Stimulated activated naive B cell treated with anti-CD40 and anti-IgM and Interleukin-4, amounts not matched to agents 10 μg/mL and 1 μg/mL and 100 μg/mL, for 72 hours (primary cell): ENCODE measurements around the gene ADGRF1.

ENCODE experiments used
- ATAC-seq, 2 donors: fragments of 150-1000 bp; cut with Tn5 transposase; replicated peaks; 2 replicates each; pipeline ENCODE4 v1.10.0; 2021; ENCODE audit warnings: moderate library complexity in 1 of 2
- DNase-seq: peaks from one replicate; pipeline ENCODE4 v3.0.0; 2021
- H3K27ac Mint-ChIP-seq: one replicate; pipeline ENCODE4 v1.8.0; 2022; ENCODE audit warnings: mild to moderate bottlenecking, mixed read lengths
- H3K27me3 Mint-ChIP-seq, 2 donors: one replicate each; pipeline ENCODE4 v1.8.0; 2022; ENCODE audit warnings: mixed read lengths in 2 of 2
- H3K36me3 Mint-ChIP-seq, 2 donors: one replicate each; pipeline ENCODE4 v1.8.0; 2022; ENCODE audit warnings: mixed read lengths in 2 of 2, mild to moderate bottlenecking in 1 of 2
- H3K4me1 Mint-ChIP-seq, 2 donors: one replicate each; pipeline ENCODE4 v1.8.0; 2022; ENCODE audit warnings: mixed read lengths in 2 of 2, mild to moderate bottlenecking in 1 of 2
- H3K4me3 Mint-ChIP-seq, 2 donors: one replicate each; pipeline ENCODE4 v1.8.0; 2022; ENCODE audit warnings: mild to moderate bottlenecking in 2 of 2, mixed read lengths in 2 of 2, moderate library complexity in 1 of 2
- H3K9me3 Mint-ChIP-seq, 2 donors: one replicate each; pipeline ENCODE4 v1.8.0; 2022; ENCODE audit warnings: mixed read lengths in 2 of 2, mild to moderate bottlenecking in 1 of 2

The ADGRF1 gene

GRCh38 chr6:47022191-47022590, 19.9 kb downstream of the ADGRF1 start:
- Mint-ChIP-seq H3K4me3 (no peak overlapping the region), H3K4me1 (no peaks in the 10 kb centered on the region), H3K36me3 (no peaks in the 10 kb centered on the region), H3K27me3 (no peaks in the 10 kb centered on the region), H3K27ac (no peak overlapping the region), H3K9me3 (no peaks in the 10 kb centered on the region)
- DNase-seq = no peak
- ATAC-seq = no peak

- ATAC-seq = no peak
- H3K27ac Mint-ChIP-seq = no peak overlapping the region
These were observed 22.2 kb downstream of the ADGRF1 start for GRCh38 chr6:47019941-47020340.

GRCh38 chr6:47016909-47017308, 25.2 kb downstream of the ADGRF1 start:
- no peak for ATAC-seq
- no peaks in the 10 kb centered on the region for H3K27me3 Mint-ChIP-seq
- no peak overlapping the region for H3K27ac Mint-ChIP-seq
- H3K9me3 Mint-ChIP-seq = peaks cover 4 to 5% of the 10 kb centered on the region in 2 donors
- no peak overlapping the region for H3K4me3 Mint-ChIP-seq
- DNase-seq = no peak
- H3K36me3 Mint-ChIP-seq = no peaks in the 10 kb centered on the region
- no peaks in the 10 kb centered on the region for H3K4me1 Mint-ChIP-seq

More at GRCh38 chr6:47019941-47020340, 22.2 kb downstream of the ADGRF1 start:
- no peak for DNase-seq
- Mint-ChIP-seq H3K36me3 (no peaks in the 10 kb centered on the region), H3K27me3 (no peaks in the 10 kb centered on the region), H3K4me1 (no peaks in the 10 kb centered on the region), H3K4me3 (no peak overlapping the region), H3K9me3 (no peaks in the 10 kb centered on the region)

DNA sequence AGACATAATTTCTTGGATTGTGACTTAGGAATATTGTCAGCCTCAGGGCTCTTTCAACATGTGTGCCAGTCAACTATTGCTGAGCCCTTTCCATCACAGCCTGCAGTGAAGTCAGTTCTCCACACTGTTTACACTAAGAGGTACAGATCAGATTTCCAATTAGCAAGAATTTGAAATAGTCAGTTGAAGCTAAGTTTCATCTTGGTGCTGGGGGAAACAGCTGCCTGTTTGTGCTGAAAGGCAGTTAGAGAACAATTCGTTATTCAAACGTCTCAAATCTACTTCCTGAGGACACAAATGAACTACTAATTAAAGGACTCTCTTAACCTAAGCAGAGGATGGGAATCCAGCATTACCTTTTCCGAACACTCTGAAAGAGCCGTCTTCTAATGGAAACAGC, 25.9 kb downstream of the ADGRF1 start:
- H3K9me3 Mint-ChIP-seq = peaks cover 4 to 5% of the 10 kb centered on the region in 2 donors
- no peaks in the 10 kb centered on the region for H3K36me3 Mint-ChIP-seq
- H3K4me3 Mint-ChIP-seq = no peak overlapping the region
- H3K4me1 Mint-ChIP-seq = no peaks in the 10 kb centered on the region
- no peaks in the 10 kb centered on the region for H3K27me3 Mint-ChIP-seq
- ATAC-seq = no peak
- DNase-seq = no peak
- no peak overlapping the region for H3K27ac Mint-ChIP-seq

- Mint-ChIP-seq H3K27ac (no peak overlapping the region), H3K9me3 (peaks cover 4 to 5% of the 10 kb centered on the region in 2 donors), H3K27me3 (no peaks in the 10 kb centered on the region), H3K4me3 (no peak overlapping the region), H3K36me3 (no peaks in the 10 kb centered on the region), H3K4me1 (no peaks in the 10 kb centered on the region)
- no peak for ATAC-seq
- no peak for DNase-seq
These were observed 27.7 kb downstream of the ADGRF1 start for GRCh38 chr6:47014401-47014800.

GRCh38 chr6:47009583-47009982, 32.5 kb downstream of the ADGRF1 start:
- no peak for DNase-seq
- ATAC-seq = no peak
- Mint-ChIP-seq H3K36me3 (no peaks in the 10 kb centered on the region), H3K27me3 (no peaks in the 10 kb centered on the region), H3K4me3 (no peak overlapping the region), H3K4me1 (no peaks in the 10 kb centered on the region), H3K9me3 (peaks cover 4 to 5% of the 10 kb centered on the region in 2 donors), H3K27ac (no peak overlapping the region)

DNA sequence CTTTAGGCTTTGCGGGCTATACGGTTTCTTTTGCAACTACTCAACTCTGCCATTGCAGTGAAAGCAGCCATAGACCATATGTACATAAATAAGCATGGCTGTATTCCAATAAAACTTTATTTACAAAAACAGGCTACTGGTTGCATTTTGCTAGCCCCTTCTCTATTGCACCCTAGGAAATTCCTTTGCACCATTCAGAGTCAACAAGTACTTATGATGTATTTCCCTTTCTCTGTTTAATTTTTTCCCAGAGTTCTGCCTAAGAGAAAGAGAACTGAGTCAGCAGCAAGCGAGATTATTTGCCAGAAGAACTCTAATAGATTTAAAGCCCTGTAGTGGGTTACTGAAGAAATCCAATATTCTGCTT, 33.8 kb downstream of the ADGRF1 start:
- H3K27ac Mint-ChIP-seq = no peak overlapping the region
- H3K4me1 Mint-ChIP-seq = no peaks in the 10 kb centered on the region
- no peaks in the 10 kb centered on the region for H3K9me3 Mint-ChIP-seq
- no peaks in the 10 kb centered on the region for H3K36me3 Mint-ChIP-seq
- DNase-seq (no peak), ATAC-seq (no peak)
- H3K27me3 Mint-ChIP-seq = no peaks in the 10 kb centered on the region
- no peak overlapping the region for H3K4me3 Mint-ChIP-seq

DNA sequence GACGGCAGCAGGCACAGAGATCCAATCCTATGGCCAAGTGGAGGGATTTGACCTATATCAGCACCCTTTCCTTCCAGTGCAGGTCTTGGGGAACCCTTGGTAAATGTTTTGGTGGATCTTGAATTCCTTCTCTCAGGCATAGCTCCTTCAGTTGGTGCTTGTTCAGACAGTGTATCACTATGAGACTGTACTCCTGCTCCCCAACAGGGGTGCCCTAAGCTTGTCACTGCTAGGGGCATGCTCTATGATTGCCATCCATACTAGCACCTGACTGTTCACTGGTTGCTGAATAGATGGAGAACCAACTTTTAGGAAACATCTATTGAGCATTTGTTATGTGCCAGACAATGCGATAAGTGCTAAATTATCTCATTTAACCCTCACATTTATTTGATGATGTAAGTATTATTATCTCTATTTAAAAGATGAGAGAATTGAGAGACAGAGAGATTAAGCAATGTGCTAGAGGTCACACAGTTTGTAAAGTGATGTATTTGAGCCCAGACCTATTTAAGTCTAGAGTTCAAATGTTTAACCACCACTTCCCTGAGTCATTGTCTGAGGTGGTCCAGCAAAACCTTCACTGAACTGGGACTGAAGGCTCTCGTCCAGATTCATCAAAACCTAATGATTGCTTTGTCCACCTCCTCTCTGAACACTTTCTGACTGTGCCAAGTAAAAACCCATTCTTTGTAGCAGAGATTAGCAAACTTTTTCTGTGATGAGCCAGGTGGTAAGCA, 34.3 kb downstream of the ADGRF1 start:
- Mint-ChIP-seq H3K27me3 (no peaks in the 10 kb centered on the region), H3K27ac (no peak overlapping the region), H3K36me3 (no peaks in the 10 kb centered on the region), H3K4me1 (no peaks in the 10 kb centered on the region), H3K9me3 (no peaks in the 10 kb centered on the region), H3K4me3 (no peak overlapping the region)
- ATAC-seq = no peak
- DNase-seq = no peak

DNA sequence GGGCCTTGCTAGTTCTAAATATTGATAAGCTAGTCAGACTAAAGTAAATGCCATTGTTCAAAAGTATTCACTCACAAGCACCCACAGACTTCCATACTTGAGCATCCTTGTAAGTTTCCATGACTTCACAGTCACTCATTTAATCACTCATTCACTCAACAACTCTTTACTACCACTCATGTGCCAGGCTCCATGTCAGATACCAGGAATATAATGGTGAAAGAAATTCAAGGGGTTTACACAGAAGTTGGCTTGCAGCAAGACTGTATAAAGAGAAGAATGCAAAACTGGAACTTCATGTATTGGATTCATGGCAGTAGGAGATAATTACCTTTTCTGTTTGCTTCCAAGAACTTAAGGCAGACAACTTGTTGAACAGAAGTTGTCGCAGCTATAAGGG, 36.6 kb downstream of the ADGRF1 start:
- no peak overlapping the region for H3K27ac Mint-ChIP-seq
- H3K9me3 Mint-ChIP-seq = no peaks in the 10 kb centered on the region
- ATAC-seq (no peak), DNase-seq (no peak)
- H3K36me3 Mint-ChIP-seq = no peaks in the 10 kb centered on the region
- no peaks in the 10 kb centered on the region for H3K4me1 Mint-ChIP-seq
- no peaks in the 10 kb centered on the region for H3K27me3 Mint-ChIP-seq
- H3K4me3 Mint-ChIP-seq = no peak overlapping the region

DNA sequence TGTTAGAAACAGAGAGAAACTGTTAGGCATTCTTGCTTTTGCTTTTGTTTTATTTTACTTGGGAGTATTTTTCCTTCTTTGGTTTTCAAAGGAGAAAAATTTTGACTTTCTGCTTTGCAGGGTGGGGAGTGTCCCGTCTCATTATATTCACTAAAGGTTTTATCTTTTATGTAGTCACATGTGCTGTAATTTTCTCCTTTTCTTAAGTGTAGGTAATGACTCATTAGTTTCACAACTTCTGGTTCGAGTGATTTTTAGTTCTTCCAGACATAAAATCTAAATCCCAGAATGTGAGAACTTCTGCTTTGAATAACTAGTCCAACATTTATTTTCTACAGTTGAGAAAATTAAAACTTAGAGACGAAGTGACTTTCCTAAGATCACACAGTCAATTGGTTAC, 37.7 kb downstream of the ADGRF1 start:
- H3K36me3 Mint-ChIP-seq = no peaks in the 10 kb centered on the region
- no peaks in the 10 kb centered on the region for H3K27me3 Mint-ChIP-seq
- no peak overlapping the region for H3K27ac Mint-ChIP-seq
- no peak overlapping the region for H3K4me3 Mint-ChIP-seq
- ATAC-seq (no peak), DNase-seq (no peak)
- no peaks in the 10 kb centered on the region for H3K9me3 Mint-ChIP-seq
- no peaks in the 10 kb centered on the region for H3K4me1 Mint-ChIP-seq

DNA sequence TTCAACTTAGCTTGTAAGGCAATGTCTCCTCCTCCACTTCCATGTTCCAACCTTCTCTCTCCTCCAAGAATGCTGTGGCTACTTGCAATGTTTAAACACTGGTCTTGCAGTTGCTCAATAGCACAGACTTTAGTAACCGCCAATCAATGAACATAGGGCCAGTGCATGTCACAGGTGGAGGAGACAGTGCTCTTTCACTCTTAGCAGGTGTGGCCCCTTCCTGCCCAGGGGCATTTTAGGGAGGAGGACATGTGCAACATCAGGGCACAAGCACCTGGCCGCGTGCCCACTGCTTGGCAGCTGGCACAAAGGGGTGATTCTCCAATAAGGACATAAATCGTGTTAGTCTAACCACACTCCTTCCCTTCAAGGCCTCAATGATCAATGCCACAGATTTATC, 41.3 kb downstream of the ADGRF1 start:
- Mint-ChIP-seq H3K36me3 (no peaks in the 10 kb centered on the region), H3K4me3 (no peak overlapping the region), H3K27me3 (peaks cover 0 to 6% of the 10 kb centered on the region in 2 donors)

DNA sequence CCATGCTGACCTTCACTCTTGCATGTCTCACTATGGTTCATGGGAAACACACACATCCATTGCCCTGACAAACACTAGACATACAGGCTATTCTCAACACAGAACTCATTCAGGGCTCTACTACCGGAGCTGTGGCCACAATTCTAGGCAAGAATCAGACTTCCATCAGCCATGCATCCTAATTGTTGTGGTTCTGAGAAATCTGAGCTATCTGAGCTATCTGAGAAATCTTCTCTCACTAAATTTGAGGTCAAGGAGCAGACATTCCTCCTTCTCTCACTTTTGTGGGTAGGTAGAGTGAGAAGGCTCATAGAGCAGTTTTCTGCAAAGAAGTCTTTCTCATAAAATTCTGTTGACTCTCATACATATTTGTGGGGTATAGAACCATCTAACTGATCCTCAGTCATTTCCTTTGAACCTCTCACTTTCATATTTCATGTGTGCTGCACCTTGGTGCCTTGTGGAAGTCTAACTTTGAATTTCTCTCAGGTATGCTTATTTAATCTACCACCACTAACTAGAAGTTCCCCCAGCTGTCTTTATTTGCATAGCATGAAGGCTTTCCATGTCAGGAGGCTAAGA, 43.6 kb downstream of the ADGRF1 start:
- Mint-ChIP-seq H3K27ac (no peak overlapping the region), H3K9me3 (no peaks in the 10 kb centered on the region), H3K36me3 (no peaks in the 10 kb centered on the region), H3K4me3 (no peak overlapping the region), H3K4me1 (no peaks in the 10 kb centered on the region), H3K27me3 (peaks cover 5 to 6% of the 10 kb centered on the region in 2 donors)
- no peak for DNase-seq
- ATAC-seq = no peak

More for the DNA sequence above, 41.3 kb downstream of the ADGRF1 start:
- H3K9me3 Mint-ChIP-seq = no peaks in the 10 kb centered on the region
- H3K4me1 Mint-ChIP-seq = no peaks in the 10 kb centered on the region
- ATAC-seq = no peak
- DNase-seq = no peak
- H3K27ac Mint-ChIP-seq = no peak overlapping the region

- DNase-seq (no peak), ATAC-seq (no peak)
- no peaks in the 10 kb centered on the region for H3K36me3 Mint-ChIP-seq
- no peaks in the 10 kb centered on the region for H3K9me3 Mint-ChIP-seq
- H3K4me1 Mint-ChIP-seq = no peaks in the 10 kb centered on the region
- peaks cover 5 to 6% of the 10 kb centered on the region in 2 donors for H3K27me3 Mint-ChIP-seq
- H3K27ac Mint-ChIP-seq = no peak overlapping the region
- no peak overlapping the region for H3K4me3 Mint-ChIP-seq
These were observed 44.5 kb downstream of the ADGRF1 start for GRCh38 chr6:46997646-46998045.

DNA sequence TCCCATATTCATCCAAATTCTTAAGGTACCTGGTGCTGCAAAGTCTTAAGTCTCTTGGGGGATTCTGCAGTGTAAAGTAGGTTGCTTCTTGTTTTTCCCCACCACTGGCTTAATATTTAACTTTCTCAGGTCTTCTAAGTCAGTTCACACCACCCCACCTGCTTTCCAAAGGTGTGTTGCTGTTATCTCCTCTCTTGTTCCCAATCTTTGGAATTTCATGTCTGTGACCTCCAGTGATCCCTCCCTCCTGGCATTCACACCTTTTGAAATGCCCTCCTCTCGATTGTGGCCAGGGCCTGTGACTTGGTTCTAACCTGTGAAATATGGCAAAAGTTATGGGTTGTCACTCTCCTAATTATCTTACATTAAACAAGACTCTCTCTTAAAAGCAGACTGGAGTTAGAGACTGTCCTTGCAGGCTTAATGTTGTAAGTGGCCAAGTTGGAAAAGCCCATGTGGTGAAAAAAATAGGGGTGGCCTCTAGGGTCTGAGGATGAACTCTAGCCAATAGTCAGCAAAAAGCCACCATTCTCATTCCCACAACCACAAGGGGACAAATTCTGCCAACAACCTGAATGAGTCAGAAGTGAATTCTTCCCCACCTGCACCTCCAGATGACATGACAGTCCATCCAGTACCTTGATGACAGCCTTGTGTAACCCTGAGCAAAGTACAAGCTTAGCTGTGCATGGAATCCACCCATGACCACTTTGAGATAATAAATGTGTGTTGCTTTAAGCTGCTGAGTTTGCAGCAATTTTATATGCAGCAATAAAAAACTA, 45.1 kb downstream of the ADGRF1 start:
- Mint-ChIP-seq H3K4me1 (no peaks in the 10 kb centered on the region), H3K9me3 (no peaks in the 10 kb centered on the region), H3K36me3 (no peaks in the 10 kb centered on the region), H3K27ac (no peak overlapping the region), H3K27me3 (peaks cover 6 to 9% of the 10 kb centered on the region in 2 donors), H3K4me3 (no peak overlapping the region)
- ATAC-seq = no peak
- no peak for DNase-seq

DNA sequence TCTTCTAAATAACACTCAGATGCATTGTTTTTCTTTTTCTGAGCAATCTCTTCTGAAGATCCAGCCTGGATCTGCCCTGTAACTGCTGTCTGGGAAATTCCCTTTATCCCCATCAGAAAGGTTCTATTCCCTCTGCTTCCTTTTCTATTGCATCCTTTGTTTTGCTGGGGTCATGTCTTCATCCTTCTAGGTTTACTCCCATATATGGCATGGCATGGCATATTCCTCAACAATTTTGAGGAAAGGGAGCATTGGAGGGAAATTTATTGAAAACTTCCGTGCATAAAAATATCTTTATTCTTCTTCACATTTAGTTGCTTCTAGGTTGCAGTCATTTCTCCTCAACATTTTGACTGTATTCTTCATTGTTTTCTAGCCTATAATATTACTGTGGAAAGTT, 47.2 kb downstream of the ADGRF1 start:
- Mint-ChIP-seq H3K9me3 (no peaks in the 10 kb centered on the region), H3K27me3 (peaks cover 9 to 11% of the 10 kb centered on the region in 2 donors), H3K27ac (no peak overlapping the region), H3K4me1 (no peaks in the 10 kb centered on the region), H3K4me3 (no peak overlapping the region), H3K36me3 (no peaks in the 10 kb centered on the region)
- DNase-seq (no peak), ATAC-seq (no peak)
